GM19324 (cell line): ENCODE results near the gene MTREX.

Experiments
- ATAC-seq: cut with Tn5 transposase; IDR thresholded peaks from one replicate; pipeline ENCODE4 v1.9.1; 2021; ENCODE audit warnings: mild to moderate bottlenecking, moderate library complexity; ENCODE audit not compliant: unreplicated experiment, low FRiP score

The MTREX gene

DNA sequence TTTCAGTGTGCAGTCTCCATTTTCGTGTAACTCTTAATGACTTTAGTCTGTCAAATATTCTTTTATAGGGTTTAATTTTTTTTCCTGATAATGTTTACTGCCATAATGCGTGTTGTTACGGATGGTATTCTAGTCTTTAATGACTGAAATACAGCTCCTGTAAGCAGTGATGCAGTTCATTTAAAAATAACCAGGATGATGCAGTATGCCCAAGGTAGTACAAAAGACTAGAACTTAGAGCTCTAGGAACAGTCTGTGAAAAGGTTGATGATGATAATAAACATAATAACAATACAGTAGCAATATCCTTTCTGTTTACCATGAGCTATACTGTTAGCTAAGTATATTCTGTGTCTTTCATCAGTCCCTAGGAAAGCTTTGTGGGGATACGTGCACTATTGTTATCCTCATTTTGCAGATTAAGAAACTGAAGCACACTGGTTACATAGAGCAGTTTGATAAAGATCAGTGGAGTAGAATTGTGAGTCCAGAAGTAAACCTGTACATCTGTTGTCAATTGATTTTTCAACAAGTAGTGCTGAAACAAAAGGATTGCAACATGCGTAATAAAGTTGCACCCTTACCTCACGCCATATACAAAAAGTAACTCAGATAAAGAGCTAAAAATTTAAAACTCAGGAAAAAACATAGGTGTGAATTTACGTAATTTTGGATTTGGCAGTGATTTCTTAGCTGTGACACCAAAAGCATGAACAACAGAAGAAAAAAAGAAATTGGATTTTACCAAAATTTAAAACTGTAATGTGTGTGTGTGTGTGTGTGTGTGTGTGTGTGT, 64.5 kb downstream of the MTREX start:
- ATAC-seq: no peak

DNA sequence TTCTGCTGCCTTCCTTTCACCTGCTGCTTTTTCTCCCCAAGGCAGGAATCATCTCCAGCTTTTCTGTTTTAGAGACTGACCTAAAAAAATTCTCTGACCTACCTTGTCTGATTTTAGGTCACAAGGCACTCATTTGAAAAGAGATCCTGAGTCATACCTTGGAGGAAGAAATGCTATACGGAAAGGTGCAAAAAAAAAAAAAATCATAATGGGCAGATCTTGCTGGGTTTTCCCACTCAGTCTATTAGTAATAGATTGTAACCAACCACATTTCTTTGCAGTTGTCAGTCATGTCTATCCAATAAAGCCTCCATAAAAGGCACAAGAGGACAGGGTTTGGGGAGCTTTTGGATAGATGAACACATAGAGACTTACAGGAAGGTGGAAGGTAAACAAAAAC, 70.0 kb downstream of the MTREX start:
- no peak for ATAC-seq

DNA sequence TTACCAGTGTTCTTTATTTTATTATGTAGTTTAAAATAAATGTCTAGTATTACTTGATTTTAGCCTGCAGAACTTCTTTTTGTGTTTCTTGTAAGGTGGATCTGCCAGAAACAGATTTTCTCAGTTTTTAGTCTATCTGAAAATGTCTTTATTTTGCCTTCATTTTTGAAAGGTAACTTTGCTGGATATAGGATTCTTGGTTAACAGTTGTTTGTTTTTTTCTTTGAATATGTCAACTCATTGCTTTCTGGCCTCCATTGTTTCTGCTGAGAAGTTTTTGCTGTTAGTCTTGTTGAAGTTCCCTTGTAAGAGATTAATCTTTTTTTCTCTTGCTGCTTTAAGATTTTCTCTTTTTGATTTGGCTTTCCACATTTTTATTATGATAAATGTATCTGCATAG, 75.5 kb downstream of the MTREX start:
- no peak for ATAC-seq

DNA sequence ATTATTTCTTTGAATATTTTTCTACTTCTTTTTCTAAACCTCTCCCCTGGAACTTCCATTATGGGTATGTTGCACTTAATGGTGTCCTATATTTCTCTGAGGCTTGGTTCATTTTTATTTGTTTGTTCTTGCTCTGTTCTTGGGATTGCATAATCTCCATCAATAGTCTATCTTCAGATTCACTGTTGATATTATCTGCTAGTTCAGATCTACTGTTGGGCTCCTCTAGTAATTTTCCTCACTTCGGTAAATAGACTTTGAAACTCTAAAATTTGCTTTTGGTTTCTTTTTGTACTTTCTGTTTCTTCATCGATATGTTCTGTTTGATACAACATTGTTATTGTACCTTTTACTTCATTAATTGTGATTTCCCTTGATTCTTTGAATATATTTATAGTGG, 76.3 kb downstream of the MTREX start:
- no peak for ATAC-seq

DNA sequence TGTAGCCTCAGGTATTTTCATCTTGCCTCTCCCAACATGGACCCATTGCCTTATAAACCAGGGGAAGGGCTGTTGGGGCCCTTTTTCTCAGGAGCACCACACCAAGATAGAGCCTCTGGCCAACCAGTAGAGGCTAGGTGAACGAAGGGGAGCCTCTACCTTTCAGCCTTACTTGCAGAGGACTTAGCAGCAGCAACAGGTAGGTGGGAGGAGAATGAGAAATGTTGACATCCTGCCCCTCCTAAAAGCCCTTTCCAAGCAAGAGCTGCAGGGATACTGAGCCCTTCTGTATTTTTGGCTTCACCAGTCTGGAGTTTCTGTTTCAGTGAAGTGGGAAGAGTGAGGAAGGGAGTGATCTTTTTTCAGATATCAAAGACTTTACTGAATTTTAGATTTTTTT, 77.4 kb downstream of the MTREX start:
- no peak for ATAC-seq

DNA sequence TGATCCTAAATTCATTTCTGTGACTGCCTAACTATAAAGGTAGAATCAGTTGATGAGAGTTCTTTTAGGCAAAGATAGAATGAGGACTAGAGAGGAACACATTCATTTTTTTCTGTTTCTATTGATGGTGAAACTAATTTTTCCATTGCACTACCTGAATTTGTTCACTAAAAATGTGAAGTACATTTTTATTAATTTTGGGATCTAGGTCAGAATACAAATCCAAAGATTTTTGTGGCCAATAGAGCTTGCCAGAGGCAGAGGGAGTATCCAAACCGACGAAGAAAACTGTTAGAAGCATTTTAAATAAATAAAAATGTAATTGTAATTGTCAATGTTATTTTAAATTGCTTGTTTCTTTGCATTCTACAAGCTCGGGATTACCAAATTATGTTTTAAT, 78.1 kb downstream of the MTREX start:
- no peak for ATAC-seq

DNA sequence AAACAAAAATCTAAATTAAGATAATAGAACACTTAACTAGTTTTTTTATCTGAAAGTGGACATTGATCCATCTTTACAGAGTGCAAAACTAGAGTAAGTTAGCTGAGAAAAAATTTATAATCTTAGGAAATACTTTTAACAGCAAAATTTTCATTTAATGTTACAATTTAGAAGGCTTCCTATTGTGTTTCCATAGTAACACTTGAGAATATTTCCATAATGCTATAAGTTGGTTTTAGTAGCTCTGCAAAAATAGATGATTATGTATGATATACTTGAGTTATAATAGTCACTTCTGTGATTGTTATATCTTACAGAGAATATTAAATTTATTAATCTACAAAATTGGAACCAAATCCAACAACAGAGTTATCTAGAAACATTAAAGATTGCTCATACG, 78.6 kb downstream of the MTREX start:
- no peak for ATAC-seq

DNA sequence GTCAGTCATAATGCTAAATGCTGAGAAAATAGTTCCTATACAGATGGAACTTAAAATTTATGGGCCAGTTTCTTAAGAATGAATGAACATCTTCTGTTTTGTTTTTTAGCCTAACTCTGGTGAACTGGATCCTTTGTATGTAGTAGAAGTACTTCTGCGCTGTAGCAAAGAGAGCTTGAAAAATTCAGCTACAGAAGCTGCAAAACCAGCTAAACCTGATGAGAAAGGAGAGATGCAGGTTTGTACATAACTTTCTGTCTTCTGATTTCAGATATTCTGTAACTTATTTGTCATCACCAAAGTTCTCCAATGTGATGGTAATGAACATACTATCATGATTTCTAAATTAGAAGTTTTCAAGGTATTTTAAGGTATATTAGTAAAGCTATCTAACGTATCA, 80.1 kb downstream of the MTREX start:
- ATAC-seq: no peak

DNA sequence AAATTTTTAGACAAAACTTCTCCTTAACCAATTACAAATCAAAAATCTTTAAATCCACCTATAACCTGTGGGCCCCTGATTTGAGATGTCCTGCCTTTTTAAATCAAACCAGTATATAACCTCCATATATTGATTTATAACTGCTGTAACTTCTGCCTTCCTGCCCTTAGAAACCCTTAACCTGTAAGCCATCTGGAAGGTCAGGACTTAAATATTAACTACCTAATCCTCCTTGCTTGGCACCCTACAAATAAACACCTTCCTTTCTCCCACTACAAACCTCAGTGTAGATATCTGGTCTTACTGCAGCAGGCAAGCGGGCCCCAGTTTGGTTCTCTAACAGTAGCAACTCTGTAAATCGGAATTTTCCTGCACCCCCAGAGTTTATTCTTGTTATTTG, 83.9 kb downstream of the MTREX start:
- ATAC-seq: no peak

DNA sequence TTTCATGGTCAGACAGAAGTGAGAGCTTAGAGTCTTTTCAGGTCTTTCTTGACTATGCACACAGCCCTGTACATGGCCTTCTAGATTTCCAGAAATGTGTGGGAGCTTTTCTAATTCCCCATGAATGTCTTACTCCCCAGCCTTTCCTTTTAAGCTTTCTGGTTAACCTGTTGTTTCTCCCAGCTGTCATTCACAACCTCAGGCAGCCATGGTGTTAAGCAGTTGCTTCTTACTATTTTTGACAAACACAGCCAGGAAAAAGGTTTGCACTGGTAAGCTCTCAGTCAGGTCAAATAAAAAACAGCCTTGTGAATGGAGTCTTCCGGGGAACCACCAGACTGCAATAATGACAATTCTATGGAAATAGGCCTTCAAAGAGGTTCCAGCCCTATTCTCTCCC, 84.9 kb downstream of the MTREX start:
- ATAC-seq: no peak

DNA sequence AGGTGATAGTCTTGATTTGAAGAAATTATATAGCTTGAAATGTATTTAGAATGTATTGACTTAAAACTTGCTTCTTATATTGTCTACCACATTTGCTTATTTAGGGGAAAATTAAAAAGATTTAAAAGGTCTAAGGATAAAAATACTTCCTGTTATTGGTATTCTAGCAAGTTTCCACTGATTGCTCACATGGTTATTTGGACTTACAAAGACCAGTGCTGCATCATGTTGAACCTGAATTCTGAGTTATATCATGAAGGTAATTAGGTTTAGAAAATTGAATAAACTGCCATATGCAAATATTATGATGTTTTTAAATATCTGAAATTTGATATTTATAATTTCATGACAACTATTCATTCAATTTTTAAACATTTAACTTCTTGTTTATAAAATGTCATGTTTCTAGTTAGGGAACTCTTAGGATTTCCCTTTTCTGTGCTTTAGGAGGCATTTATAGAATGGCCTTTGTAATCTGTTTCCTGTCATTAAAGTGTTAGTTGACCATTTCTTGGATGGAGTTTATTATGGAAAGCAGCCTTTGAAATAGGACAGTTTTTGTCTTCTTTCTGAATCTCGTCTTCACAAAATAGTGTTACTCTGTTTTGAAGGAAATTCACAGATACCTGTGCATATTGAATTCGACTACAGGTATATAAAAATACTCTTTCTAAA, 85.8 kb downstream of the MTREX start:
- ATAC-seq: no peak

DNA sequence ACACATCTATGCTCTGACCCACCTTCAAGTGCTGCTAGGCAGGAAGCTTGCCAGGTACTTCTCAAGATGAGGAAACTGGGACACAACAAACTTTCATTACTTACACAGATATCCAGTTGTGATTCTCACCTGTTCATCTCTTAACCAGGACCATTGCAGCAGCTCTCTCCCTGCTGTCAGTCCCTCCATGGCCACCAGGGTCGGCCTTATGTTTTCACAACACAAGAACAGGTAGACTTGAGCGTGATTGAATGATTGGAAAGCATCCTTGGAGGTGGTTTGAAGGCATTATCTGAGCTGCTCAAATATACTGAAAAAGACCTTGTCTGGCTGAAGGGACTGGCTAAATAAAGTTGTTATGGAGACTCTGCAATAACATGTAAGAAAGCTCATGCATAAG, 94.4 kb downstream of the MTREX start:
- no peak for ATAC-seq

DNA sequence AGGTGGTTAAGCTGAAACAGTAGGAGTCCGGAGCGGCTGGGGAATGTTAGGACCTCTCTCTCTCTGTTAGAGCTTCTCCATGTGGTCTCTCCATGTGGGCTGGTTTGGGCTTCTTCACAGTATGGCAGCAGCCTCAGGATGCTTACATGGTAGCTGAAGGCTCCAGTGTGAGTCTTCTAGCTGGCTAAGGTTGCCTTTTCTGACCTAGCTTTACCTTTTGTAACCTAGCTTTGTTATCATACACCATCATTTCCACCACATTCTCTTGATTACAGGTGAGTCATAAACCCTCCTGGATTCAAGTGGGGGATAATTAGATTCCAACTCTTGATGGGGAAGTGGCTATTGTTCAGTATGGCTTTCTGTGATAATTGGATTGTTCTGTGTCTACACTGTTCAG, 98.5 kb downstream of the MTREX start:
- ATAC-seq: no peak

DNA sequence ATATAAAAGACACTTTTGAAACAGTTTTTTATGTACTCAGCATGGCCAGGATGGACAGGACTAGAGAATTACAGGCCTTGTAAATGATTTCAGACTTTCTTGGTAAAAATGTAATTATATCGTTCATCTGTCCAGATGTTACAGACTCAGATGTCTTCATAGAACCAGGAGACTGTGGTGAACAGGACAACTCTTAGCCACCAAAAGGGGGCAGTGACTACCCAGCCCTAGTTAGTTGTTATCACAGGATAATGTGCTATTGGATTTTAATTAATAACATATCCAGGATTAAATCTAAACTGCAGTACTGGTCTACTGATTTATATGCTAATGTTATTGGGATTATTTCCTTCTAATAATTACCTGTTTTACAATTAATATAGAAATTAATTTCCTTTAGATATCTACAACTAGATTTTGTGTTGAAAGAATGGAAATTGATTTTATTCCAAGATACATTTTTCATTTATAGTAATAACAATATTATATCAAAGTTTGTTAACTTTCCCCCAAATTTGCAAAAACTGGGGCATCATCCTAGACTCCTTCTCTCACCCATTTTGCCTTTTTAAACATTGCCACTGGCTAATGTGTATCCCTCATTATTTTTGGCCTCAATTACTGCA, 99.4 kb downstream of the MTREX start:
- ATAC-seq: no peak

DNA sequence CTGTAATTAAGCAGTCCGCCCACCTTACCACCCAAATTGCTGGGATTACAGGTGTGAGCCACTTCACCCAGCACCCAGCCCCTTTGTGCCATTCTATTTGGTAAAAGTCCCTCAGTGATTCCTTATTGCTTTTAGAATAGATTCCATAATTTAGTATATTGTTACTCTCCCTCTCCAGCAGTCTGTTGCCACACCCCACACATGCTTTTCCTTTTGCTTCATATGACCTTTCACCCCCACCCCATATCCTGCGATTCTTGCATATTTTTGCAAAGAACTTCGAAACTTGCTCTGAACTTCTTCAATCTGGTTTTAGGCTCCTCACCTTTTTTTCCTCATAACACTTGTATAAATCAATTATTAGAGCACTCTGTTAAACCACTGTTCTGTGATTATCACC, 100.2 kb downstream of the MTREX start:
- ATAC-seq: no peak

DNA sequence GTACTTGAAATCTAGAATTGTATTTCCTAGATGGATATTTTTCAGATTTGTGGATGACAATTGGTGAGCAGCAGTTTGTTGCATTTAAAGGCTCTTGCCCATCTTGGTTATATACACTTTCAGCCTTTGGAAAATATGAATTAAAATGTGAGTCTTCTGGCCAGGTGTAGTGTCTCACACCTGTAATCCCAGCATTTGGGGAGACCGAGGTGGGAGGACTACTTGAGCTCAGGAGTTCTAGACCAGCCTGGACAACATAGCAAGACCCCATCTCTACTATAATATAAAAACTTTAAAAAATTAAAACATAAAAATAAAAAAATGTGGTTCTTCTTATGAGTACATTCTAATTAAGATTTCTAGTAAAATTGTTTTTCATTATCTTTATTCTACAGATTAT, 102.0 kb downstream of the MTREX start:
- no peak for ATAC-seq

DNA sequence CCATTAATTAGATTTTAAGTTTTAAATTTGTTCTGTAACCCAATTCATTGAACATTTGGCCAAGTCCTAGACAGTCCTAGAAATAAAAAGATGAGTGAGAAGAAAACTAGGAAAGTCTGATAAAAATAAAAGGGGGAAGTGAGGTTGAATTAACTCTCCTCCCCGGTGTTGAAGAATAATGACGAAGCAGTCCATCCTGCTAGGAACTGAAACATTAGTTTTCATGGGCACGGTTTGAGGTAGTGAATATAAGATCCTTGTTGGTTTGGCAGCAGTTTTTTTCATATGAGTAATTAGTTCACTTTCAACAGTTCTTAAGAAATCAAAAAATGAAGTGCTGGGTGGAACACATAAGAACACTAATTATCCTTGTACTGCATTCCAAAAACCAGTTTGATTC, 103.1 kb downstream of the MTREX start:
- no peak for ATAC-seq

DNA sequence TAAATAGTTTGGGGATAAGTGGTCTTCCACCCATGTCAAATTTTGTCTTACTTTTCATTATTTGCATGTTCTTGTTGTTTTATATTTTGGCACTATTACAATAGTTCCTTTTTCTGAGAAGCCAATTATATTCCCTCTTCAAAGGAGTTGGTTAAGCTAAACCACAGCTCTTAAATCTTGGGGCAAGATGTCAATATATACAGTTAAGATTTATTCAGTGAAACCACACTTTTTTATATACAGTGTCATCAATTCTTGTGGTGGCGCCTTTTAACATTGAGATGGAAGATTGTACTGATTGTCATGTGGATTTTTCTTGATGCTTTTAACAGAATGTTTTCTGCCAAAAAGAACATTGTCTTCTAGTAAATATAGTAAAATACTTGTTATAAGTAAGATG, 104.1 kb downstream of the MTREX start:
- ATAC-seq: no peak

DNA sequence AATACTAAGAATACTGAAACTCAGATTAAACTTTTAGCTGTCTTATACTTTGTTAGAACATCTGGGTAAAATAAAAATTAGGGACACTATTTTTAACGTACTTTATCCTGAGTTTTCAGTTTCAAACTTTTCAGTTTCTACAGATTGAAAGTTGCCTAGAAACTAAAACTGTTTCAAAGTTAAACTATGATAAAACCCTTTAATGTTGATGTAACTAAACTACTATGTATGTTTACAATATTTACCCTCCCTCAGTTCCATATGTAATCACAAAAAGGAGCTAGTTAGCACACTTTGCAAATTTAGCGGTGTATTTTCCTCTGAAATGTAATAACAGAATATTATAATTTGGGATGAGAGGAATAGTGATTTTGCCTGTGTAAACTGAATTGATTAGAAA, 105.9 kb downstream of the MTREX start:
- ATAC-seq: no peak

DNA sequence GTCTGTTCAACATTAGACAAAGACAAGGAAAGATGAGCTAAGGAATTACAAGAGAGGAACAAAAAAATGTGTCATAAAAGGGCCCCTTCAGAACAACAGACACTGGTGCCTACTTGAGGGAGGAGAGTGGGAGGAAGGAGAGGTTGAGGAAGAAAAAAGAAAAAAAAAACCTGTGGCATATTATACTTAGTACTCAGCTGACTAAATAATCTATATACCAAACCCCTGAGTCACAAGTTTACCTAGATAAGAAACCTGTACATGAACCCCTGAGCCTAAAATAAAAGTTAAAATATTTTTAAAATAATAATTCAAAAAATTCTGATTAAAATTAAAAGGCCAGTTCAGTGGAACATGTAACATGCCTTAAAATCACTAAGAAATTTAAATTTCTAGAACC, 107.3 kb downstream of the MTREX start:
- ATAC-seq: no peak

DNA sequence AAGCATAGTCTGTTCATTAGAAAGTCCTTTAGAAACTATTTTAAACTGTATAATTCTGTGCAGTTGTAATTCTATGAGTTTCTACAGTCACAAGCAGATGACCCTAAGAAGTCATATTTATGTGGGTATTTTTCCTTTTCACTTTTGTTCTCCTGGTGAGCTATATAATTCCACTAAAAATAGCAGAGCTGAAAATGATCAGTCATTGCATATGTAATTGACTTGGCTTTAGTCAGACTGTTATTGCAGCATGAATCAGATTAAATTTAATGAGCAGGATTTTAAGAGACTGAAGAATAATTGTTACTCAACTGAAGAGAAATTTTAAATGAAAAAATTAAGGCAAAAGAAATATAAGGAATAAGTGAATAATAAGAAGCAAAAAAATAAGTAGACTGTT, 108.5 kb downstream of the MTREX start:
- ATAC-seq: no peak
